MM.1S (cell line): ENCODE data around the gene GSS.

Experiments
- DNase-seq: peaks from one replicate; pipeline ENCODE4 v3.0.0-alpha.2; 2015
- H2AFZ ChIP-seq: fragments of 300-600 bp; sonication (generic); 2 replicates; pipeline ENCODE4 v1.6.0; 2016; ENCODE audit warnings: antibody characterized with exemption, low read length
- H3F3A ChIP-seq: fragments of 300-600 bp; sonication (generic); 2 replicates; pipeline ENCODE4 v1.6.1; 2016; ENCODE audit warnings: mild to moderate bottlenecking, antibody characterized with exemption, low read length, moderate library complexity, mixed read lengths; ENCODE audit not compliant: insufficient read depth
- H3K27ac ChIP-seq: fragments of 300-600 bp; sonication (generic); 2 replicates; pipeline ENCODE4 v1.5.1; 2016; ENCODE audit warnings: mild to moderate bottlenecking, low read length
- H3K27me3 ChIP-seq: fragments of 300-600 bp; sonication (generic); replicated peaks from 2 replicates; pipeline ENCODE4 v1.6.0; 2016; ENCODE audit warnings: low read length; ENCODE audit not compliant: insufficient read depth
- H3K36me3 ChIP-seq: fragments of 300-600 bp; sonication (generic); replicated peaks from 2 replicates; pipeline ENCODE4 v1.6.1; 2016; ENCODE audit warnings: mild to moderate bottlenecking, low read length, mixed read lengths; ENCODE audit not compliant: insufficient read depth
- H3K4me1 ChIP-seq: fragments of 300-600 bp; sonication (generic); 2 replicates; pipeline ENCODE4 v1.6.1; 2016; ENCODE audit warnings: low read length, mixed read lengths
- H3K4me2 ChIP-seq: fragments of 300-600 bp; sonication (generic); 2 replicates; pipeline ENCODE4 v1.6.0; 2016; ENCODE audit warnings: low read depth, low read length
- H3K4me3 ChIP-seq: fragments of 300-600 bp; sonication (generic); 2 replicates; pipeline ENCODE4 v1.5.1; 2016; ENCODE audit warnings: low read length, mixed read lengths
- H3K79me2 ChIP-seq: fragments of 300-600 bp; sonication (generic); 2 replicates; pipeline ENCODE4 v1.6.1; 2016; ENCODE audit warnings: mixed run types, low read length, mixed read lengths
- H3K9ac ChIP-seq: fragments of 300-600 bp; sonication (generic); 2 replicates; pipeline ENCODE4 v1.6.1; 2016; ENCODE audit warnings: low read length, mixed read lengths
- H3K9me2 ChIP-seq: fragments of 300-600 bp; sonication (generic); replicated peaks from 2 replicates; pipeline ENCODE4 v1.6.1; 2016; ENCODE audit warnings: mild to moderate bottlenecking, low read length, mixed read lengths; ENCODE audit not compliant: insufficient read depth
- H3K9me3 ChIP-seq: fragments of 300-600 bp; sonication (generic); replicated peaks from 2 replicates; pipeline ENCODE4 v1.6.1; 2016; ENCODE audit warnings: mild to moderate bottlenecking, low read length, mixed read lengths; ENCODE audit not compliant: insufficient read depth
- H4K20me1 ChIP-seq: fragments of 300-600 bp; sonication (generic); 2 replicates; pipeline ENCODE4 v1.6.1; 2016; ENCODE audit warnings: mild to moderate bottlenecking, low read length, moderate library complexity, mixed read lengths; ENCODE audit not compliant: insufficient read depth
- EZH2 ChIP-seq: fragments of 300-600 bp; sonication (generic); optimal IDR thresholded peaks from 2 replicates; pipeline ENCODE3; 2017; ENCODE audit warnings: low read depth, mild to moderate bottlenecking, antibody characterized with exemption, low read length, mixed read lengths
- EZH2phosphoT487 ChIP-seq: fragments of 300-600 bp; sonication (generic); IDR thresholded peaks from 2 replicates; pipeline ENCODE4 v1.6.1; 2018; ENCODE audit warnings: antibody characterized with exemption, low read length
- TF ChIP-seq, protein P1 (sequence below): fragments of 300-600 bp; sonication (generic); IDR thresholded peaks from 2 replicates; pipeline ENCODE4 v1.5.1; 2016; ENCODE audit warnings: antibody characterized with exemption, low read length, mixed read lengths

The GSS gene

GRCh38 chr20:34989670-34990069, 34.1 kb upstream of the GSS start:
- H3F3A ChIP-seq = no peaks in the 10 kb centered on the region
- H3K27me3 ChIP-seq = no peaks in the 10 kb centered on the region
- TF ChIP-seq EZH2 (no peak), EZH2phosphoT487 (no peak)
- TF ChIP-seq, protein P1, sequence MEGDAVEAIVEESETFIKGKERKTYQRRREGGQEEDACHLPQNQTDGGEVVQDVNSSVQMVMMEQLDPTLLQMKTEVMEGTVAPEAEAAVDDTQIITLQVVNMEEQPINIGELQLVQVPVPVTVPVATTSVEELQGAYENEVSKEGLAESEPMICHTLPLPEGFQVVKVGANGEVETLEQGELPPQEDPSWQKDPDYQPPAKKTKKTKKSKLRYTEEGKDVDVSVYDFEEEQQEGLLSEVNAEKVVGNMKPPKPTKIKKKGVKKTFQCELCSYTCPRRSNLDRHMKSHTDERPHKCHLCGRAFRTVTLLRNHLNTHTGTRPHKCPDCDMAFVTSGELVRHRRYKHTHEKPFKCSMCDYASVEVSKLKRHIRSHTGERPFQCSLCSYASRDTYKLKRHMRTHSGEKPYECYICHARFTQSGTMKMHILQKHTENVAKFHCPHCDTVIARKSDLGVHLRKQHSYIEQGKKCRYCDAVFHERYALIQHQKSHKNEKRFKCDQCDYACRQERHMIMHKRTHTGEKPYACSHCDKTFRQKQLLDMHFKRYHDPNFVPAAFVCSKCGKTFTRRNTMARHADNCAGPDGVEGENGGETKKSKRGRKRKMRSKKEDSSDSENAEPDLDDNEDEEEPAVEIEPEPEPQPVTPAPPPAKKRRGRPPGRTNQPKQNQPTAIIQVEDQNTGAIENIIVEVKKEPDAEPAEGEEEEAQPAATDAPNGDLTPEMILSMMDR = no peak
- H3K79me2 ChIP-seq = no peaks in the 10 kb centered on the region
- no peaks in the 10 kb centered on the region for H3K36me3 ChIP-seq
- DNase-seq = no peak
- H3K9me2 ChIP-seq = no peaks in the 10 kb centered on the region
- H3K4me1 ChIP-seq = no peaks in the 10 kb centered on the region
- H3K4me3 ChIP-seq = no peak overlapping the region
- H3K4me2 ChIP-seq = no peak overlapping the region
- no peak overlapping the region for H3K27ac ChIP-seq
- no peak overlapping the region for H2AFZ ChIP-seq
- H4K20me1 ChIP-seq = no peaks in the 10 kb centered on the region
- H3K9ac ChIP-seq = no peak overlapping the region
- H3K9me3 ChIP-seq = no peaks in the 10 kb centered on the region

DNA sequence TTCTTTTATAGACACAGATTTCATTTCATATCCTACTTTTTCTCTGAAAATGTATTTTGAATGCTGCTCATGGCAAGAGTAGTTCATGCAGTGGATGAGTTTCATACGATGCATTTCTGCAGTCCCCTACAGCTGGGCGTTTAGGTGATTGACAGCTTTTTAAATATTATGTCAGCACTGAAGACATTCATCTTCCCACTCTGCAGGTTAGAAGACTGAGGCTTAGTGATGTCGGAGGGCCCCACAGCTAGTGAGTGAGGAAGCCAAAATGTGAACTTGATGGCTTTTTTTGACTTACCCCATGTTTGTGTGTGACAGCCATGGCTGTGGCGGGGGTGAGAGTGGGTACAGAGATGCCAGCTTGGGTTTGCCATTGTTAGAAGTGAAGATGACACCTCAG, 33.5 kb upstream of the GSS start:
- Histone ChIP-seq H3F3A (no peaks in the 10 kb centered on the region), H3K9ac (no peak overlapping the region), H3K4me3 (no peak overlapping the region), H3K9me3 (no peaks in the 10 kb centered on the region), H3K36me3 (no peaks in the 10 kb centered on the region), H4K20me1 (no peaks in the 10 kb centered on the region), H3K9me2 (no peaks in the 10 kb centered on the region), H3K27me3 (no peaks in the 10 kb centered on the region), H3K4me2 (no peak overlapping the region), H3K27ac (no peak overlapping the region), H3K79me2 (no peaks in the 10 kb centered on the region), H2AFZ (no peak overlapping the region), H3K4me1 (no peaks in the 10 kb centered on the region)
- TF ChIP-seq, protein P1 = no peak
- TF ChIP-seq EZH2phosphoT487 = no peak
- TF ChIP-seq EZH2 = no peak
- DNase-seq = no peak

GRCh38 chr20:34988191-34988540, 32.6 kb upstream of the GSS start:
- H3K9me2 ChIP-seq = no peaks in the 10 kb centered on the region
- H3K9ac ChIP-seq = no peak overlapping the region
- H3K4me3 ChIP-seq = no peak overlapping the region
- H2AFZ ChIP-seq = no peak overlapping the region
- no peaks in the 10 kb centered on the region for H3K79me2 ChIP-seq
- H3K4me1 ChIP-seq = no peaks in the 10 kb centered on the region
- no peaks in the 10 kb centered on the region for H3K36me3 ChIP-seq
- no peaks in the 10 kb centered on the region for H3K27me3 ChIP-seq
- H3K27ac ChIP-seq = no peak overlapping the region
- no peaks in the 10 kb centered on the region for H4K20me1 ChIP-seq
- H3K4me2 ChIP-seq = no peak overlapping the region
- TF ChIP-seq EZH2phosphoT487 = no peak
- TF ChIP-seq EZH2 = no peak
- TF ChIP-seq, protein P1 = no peak
- H3K9me3 ChIP-seq = no peaks in the 10 kb centered on the region
- no peaks in the 10 kb centered on the region for H3F3A ChIP-seq
- DNase-seq = no peak
